Breast epithelium (tissue), 3 donors: ENCODE results near the gene SLC4A3.

ENCODE experiments used
- CTCF ChIP-seq, 3 donors: fragments of 450-650 bp; IDR thresholded peaks; one replicate each; pipeline ENCODE4 v1.5.1; 2016 to 2017; ENCODE audit warnings: antibody characterized with exemption in 3 of 3, mild to moderate bottlenecking in 3 of 3, moderate library complexity in 3 of 3
- POLR2A ChIP-seq: fragments of 450-650 bp; IDR thresholded peaks from one replicate; pipeline ENCODE4 v1.6.1; 2016; ENCODE audit warnings: antibody characterized with exemption, mild to moderate bottlenecking, moderate library complexity
- POLR2AphosphoS5 ChIP-seq, 3 donors: sonication (generic); formaldehyde crosslinking; IDR thresholded peaks; one replicate each; pipeline ENCODE4 v1.6.1; 2017; ENCODE audit warnings: antibody characterized with exemption in 3 of 3

- no peak for TF ChIP-seq CTCF (IDR thresholded peaks at IDR 0.05)
- TF ChIP-seq POLR2A: no peak
- TF ChIP-seq POLR2AphosphoS5 (IDR thresholded peaks at IDR 0.05): no peak
These were observed 6.0 kb downstream of the SLC4A3 start for GRCh38 chr2:219633276-219634065.
